Bronchial epithelial cell (primary cell): Measurements from ENCODE around the gene NR6A1. TPM values are rescaled to one million over a fixed set of nuclear protein-coding genes. Genes with fewer than 3 reads are reported as not detected.
A peak's percentile ranks its signal among the peaks of the same experiment; 100 is the strongest.

Experiments used
- DNase-seq: peaks from one replicate; pipeline ENCODE4 v3.0.0-alpha.2; 2010; ENCODE audit warnings: low read depth
- FAIRE-seq: peaks from 2 replicates; lab custom pipeline; 2011; peaks lifted over from hg19 to GRCh38; lab: Jason Lieb, UNC
- H3K27me3 ChIP-seq: 2 replicates; pipeline ENCODE4 v1.5.1; 2011; ENCODE audit warnings: low read length; ENCODE audit not compliant: control insufficient read depth, insufficient read depth
- H3K36me3 ChIP-seq: 2 replicates; pipeline ENCODE4 v1.5.1; 2011; ENCODE audit warnings: low read length; ENCODE audit not compliant: control insufficient read depth, insufficient read depth
- H3K4me3 ChIP-seq: 2 replicates; pipeline ENCODE4 v1.5.1; 2011; ENCODE audit warnings: mild to moderate bottlenecking, low read depth, low read length, control low read depth
- CTCF ChIP-seq: IDR thresholded peaks from 2 replicates; pipeline ENCODE4 v1.5.1; 2011; ENCODE audit warnings: mild to moderate bottlenecking, moderate library complexity, low read length, control low read depth, inconsistent platforms; ENCODE audit not compliant: insufficient read depth, severe bottlenecking
- total RNA-seq: library from RNA; depleted of rRNA; stranded (reverse); fragments of >200 nt; gene quantifications from 2 replicates; pipeline ENCODE4 v1.2.1, GENCODE V29; 2014

The NR6A1 gene
- total RNA-seq, 1 donor from 2014 or later = 2.9 TPM

DNA sequence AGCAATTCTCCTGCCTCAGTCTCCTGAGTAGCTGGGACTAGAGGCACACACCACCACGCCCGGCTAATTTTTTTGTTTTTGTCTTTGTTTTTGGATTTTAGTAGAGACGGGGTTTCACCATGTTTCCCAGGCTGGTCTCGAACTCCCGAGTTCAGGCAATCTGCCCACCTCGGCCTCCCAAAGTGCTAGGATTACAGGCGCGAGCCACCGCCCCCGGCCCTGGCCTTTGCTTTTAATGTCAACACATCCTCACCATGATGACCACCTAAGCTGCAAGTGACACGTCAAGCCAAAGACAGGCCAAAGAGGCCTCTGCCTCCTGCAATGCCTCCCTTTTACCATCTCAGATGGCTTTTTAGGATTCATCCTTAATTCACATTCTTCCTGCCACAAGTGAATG is 142.4 kb downstream of the NR6A1 start:
- DNase-seq = no peak
- TF ChIP-seq CTCF = no peak
- no peak overlapping the region for H3K4me3 ChIP-seq
- H3K36me3 ChIP-seq = no peaks in the 10 kb centered on the region
- H3K27me3 ChIP-seq = no peaks in the 10 kb centered on the region
- no peak for FAIRE-seq

GRCh38 chr9:124626276-124626675 is 144.8 kb downstream of the NR6A1 start:
- Histone ChIP-seq H3K36me3 (no peaks in the 10 kb centered on the region), H3K4me3 (no peak overlapping the region), H3K27me3 (no peaks in the 10 kb centered on the region)
- DNase-seq (no peak), FAIRE-seq (no peak)
- no peak for TF ChIP-seq CTCF

DNA sequence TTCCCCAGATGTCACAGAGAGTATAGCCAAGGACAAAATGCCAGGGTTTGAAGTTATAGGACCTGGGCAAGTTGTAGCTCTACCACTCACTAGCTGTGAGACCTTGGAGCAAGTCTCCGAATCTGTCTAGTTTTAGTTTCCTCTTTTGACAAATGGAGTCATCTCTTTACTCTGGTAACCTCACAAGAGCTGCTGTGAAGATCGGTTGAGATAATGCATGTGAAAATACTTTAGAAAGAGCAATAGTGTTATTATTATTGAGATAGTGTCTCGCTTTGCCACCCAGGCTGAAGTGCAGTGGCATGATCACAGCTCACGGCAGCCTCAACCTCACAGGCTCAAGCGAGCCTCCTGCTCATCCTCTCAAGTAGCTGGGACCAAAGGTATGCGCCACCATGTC is 146.0 kb downstream of the NR6A1 start:
- Histone ChIP-seq H3K27me3 (no peaks in the 10 kb centered on the region), H3K36me3 (no peaks in the 10 kb centered on the region), H3K4me3 (no peak overlapping the region)
- DNase-seq (no peak), FAIRE-seq (no peak)
- TF ChIP-seq CTCF = no peak

GRCh38 chr9:124624735-124624992 is 146.4 kb downstream of the NR6A1 start:
- Histone ChIP-seq H3K27me3 (no peaks in the 10 kb centered on the region), H3K4me3 (no peak overlapping the region), H3K36me3 (no peaks in the 10 kb centered on the region)
- no peak for FAIRE-seq
- DNase-seq = no peak
- no peak for TF ChIP-seq CTCF

DNA sequence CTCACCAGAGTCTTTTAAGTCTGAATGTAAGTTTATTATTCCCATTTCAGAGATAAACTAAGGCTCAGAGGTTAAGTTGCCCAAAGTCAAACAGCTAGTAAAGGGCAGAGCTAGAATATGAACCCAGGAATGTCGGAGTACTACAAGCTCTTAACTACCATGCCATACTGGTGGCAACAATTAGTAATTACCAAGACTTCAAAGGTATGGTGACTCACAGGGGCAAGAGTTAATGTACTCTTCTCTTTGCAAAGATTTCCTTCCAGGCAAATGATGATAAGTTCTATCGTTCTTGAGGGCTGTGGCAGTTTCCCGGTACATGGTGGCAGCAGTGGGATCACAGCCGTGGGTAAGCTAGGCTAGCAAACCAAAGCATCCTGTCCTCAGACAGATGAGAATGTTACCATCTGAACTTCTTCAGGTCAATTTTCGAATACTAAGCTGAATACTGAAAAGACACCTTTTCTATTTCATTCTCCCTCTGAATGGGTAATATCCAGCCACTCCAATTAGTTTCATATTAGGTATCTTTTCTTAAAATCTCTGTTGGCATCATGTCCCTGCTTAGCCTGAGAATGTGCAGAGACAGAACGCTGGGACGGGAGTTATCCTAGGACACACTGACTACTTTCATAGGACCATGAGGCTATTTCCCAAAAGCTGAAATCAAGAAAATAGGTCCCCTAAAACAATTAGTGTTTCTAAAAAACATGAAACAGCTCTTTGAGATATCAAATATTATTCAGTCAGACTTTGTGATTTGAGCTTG is 147.0 kb downstream of the NR6A1 start:
- FAIRE-seq (no peak), DNase-seq (peak; percentile 33)
- Histone ChIP-seq H3K4me3 (no peak overlapping the region), H3K27me3 (no peaks in the 10 kb centered on the region), H3K36me3 (no peaks in the 10 kb centered on the region)
- TF ChIP-seq CTCF = no peak

GRCh38 chr9:124622882-124623281 is 148.2 kb downstream of the NR6A1 start:
- TF ChIP-seq CTCF = no peak

More at GRCh38 chr9:124622882-124623281, 148.2 kb downstream of the NR6A1 start:
- Histone ChIP-seq H3K4me3 (no peak overlapping the region), H3K36me3 (no peaks in the 10 kb centered on the region), H3K27me3 (no peaks in the 10 kb centered on the region)
- no peak for DNase-seq
- FAIRE-seq = no peak
